ENCODE measurements around the gene LZTFL1.

DNA sequence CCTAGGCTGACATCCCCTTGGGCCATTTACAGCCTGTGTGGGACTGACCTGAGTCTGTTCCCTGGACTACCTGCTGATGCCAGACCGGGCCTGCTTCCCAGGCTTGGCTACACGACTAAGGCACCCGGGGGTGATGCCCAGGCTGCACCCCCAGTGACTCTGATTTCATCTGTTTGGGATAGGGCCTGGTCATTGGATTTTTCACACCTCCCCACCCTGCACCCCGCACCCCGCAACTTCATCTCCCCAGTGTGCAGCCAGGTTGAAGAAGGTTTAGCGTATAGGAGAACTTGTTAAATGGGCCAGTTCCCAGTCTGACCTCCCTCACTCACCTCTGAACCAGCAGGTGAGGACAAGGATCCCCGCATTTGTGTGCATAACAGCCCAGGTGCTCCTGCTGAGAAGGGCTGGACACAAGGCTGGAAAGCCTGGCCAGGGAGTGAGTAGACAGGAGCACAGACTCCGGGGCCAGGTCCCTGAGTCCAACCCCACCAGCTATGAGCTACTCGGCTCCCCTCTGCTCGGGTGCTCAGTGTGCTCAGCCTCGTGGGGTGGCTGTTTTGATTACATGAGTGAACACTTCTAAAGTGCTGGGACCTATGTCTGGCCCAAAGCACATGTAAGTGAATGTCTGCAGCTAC is 64.1 kb downstream of the LZTFL1 start:
- TF ChIP-seq, protein P1, sequence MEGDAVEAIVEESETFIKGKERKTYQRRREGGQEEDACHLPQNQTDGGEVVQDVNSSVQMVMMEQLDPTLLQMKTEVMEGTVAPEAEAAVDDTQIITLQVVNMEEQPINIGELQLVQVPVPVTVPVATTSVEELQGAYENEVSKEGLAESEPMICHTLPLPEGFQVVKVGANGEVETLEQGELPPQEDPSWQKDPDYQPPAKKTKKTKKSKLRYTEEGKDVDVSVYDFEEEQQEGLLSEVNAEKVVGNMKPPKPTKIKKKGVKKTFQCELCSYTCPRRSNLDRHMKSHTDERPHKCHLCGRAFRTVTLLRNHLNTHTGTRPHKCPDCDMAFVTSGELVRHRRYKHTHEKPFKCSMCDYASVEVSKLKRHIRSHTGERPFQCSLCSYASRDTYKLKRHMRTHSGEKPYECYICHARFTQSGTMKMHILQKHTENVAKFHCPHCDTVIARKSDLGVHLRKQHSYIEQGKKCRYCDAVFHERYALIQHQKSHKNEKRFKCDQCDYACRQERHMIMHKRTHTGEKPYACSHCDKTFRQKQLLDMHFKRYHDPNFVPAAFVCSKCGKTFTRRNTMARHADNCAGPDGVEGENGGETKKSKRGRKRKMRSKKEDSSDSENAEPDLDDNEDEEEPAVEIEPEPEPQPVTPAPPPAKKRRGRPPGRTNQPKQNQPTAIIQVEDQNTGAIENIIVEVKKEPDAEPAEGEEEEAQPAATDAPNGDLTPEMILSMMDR (IDR thresholded peaks at IDR 0.05; ENCODE audit: extremely low read depth in 1 of 2, insufficient read depth in 1 of 2, low read depth in 1 of 2, low read length in 2 of 2) = no peak
- TF ChIP-seq POLR2AphosphoS5 (IDR thresholded peaks at IDR 0.05; ENCODE audit: insufficient read depth, low read depth, low read length) = no peak
- no peak for TF ChIP-seq FOS (IDR thresholded peaks at IDR 0.05; ENCODE audit: borderline replicate concordance, insufficient read depth, low read length)
- TF ChIP-seq GATA2 (IDR thresholded peaks at IDR 0.05; ENCODE audit: insufficient read depth, insufficient read length, low read depth, low read length) = no peak
